ENCODE data around the gene MYO9B.

The MYO9B gene

GRCh38 chr19:17075035-17075863 is at the start of gene MYO9B, which contains the start of gene HAUS8:
TSS of gene MYO9B (plus strand) at chr19:17075777. CDS start at chr19:17101718, 25,941 bp downstream.
TSS of gene HAUS8 (minus strand) at chr19:17075452. CDS start at chr19:17075422, 30 bp downstream.
- peak; percentile 86 to 100 (median 98) for DNase-seq

GRCh38 chr19:17025991-17026658 is 49.5 kb upstream of the MYO9B start:
- DNase-seq, result no peak

- DNase-seq, result peak in 1 of 56 donors; percentile 18
These were observed 48.7 kb upstream of the MYO9B start, which contains the start of gene CPAMD8 for GRCh38 chr19:17026706-17027534. TSS of gene CPAMD8 (minus strand) at chr19:17026810. CDS start at chr19:17026642, 168 bp downstream.

- no peak for DNase-seq
These were observed 48.0 kb upstream of the MYO9B start for GRCh38 chr19:17027535-17027975.

- DNase-seq, result no peak
These were observed 43.8 kb upstream of the MYO9B start for GRCh38 chr19:17031741-17032140.

- DNase-seq, result no peak
These were observed 39.6 kb upstream of the MYO9B start for GRCh38 chr19:17035842-17036424.

GRCh38 chr19:17036640-17037039 is 38.9 kb upstream of the MYO9B start:
- no peak for DNase-seq

GRCh38 chr19:17037184-17037583 is 38.4 kb upstream of the MYO9B start:
- DNase-seq, result no peak

- peak in 22 of 56 donors; percentile 0 to 61 (median 13) for DNase-seq
These were observed 37.5 kb upstream of the MYO9B start for GRCh38 chr19:17037966-17038500.

GRCh38 chr19:17041976-17042375 is 33.6 kb upstream of the MYO9B start:
- no peak for DNase-seq

- no peak for DNase-seq
These were observed 31.8 kb upstream of the MYO9B start for GRCh38 chr19:17043744-17044143.

- no peak for DNase-seq
These were observed 29.6 kb upstream of the MYO9B start for GRCh38 chr19:17045907-17046502.

GRCh38 chr19:17048885-17049453 is 26.6 kb upstream of the MYO9B start:
- DNase-seq, result peak in 1 of 56 donors; percentile 24

GRCh38 chr19:17049711-17050280 is 25.8 kb upstream of the MYO9B start:
- DNase-seq, result peak in 2 of 56 donors; percentile 24

GRCh38 chr19:17052439-17052838 is 23.1 kb upstream of the MYO9B start:
- peak in 26 of 56 donors; percentile 1 to 63 (median 16) for DNase-seq

GRCh38 chr19:17054746-17055145 is 20.8 kb upstream of the MYO9B start:
- DNase-seq, result peak in 11 of 56 donors; percentile 7 to 39 (median 21)

GRCh38 chr19:17055636-17056035 is 19.9 kb upstream of the MYO9B start:
- no peak for DNase-seq

- DNase-seq, result no peak
These were observed 17.3 kb upstream of the MYO9B start for GRCh38 chr19:17058236-17058635.

- DNase-seq, result no peak
These were observed 14.8 kb upstream of the MYO9B start for GRCh38 chr19:17060802-17061201.
